Measurements from ENCODE around the gene IL1RAPL2.
"Not testable (repeated sequence)": the region's sequence is repeated elsewhere in the genome, so short reads cannot be mapped to it uniquely, and the experiment has no call there.

The IL1RAPL2 gene

GRCh38 chrX:104863466-104863865, 297.5 kb downstream of the IL1RAPL2 start:
- no peak for DNase-seq

GRCh38 chrX:104864296-104864695, 298.3 kb downstream of the IL1RAPL2 start:
- DNase-seq = no peak

- DNase-seq = no peak
Observed at GRCh38 chrX:104877504-104877903, 311.5 kb downstream of the IL1RAPL2 start.

GRCh38 chrX:104902070-104902469, 336.1 kb downstream of the IL1RAPL2 start:
- no peak for DNase-seq

- DNase-seq = peak; percentile 3
Observed at GRCh38 chrX:104909694-104910093, 343.7 kb downstream of the IL1RAPL2 start.

- DNase-seq = no peak
Observed at GRCh38 chrX:104913348-104913747, 347.3 kb downstream of the IL1RAPL2 start.

- DNase-seq = not testable (repeated sequence)
Observed at GRCh38 chrX:104914686-104915085, 348.7 kb downstream of the IL1RAPL2 start.

- no peak for DNase-seq
Observed at GRCh38 chrX:104918122-104918521, 352.1 kb downstream of the IL1RAPL2 start.

GRCh38 chrX:104921584-104922205, 355.7 kb downstream of the IL1RAPL2 start:
- DNase-seq = no peak

- peak; percentile 38 for DNase-seq
Observed at GRCh38 chrX:104922206-104922621, 356.2 kb downstream of the IL1RAPL2 start.

GRCh38 chrX:104929324-104929723, 363.3 kb downstream of the IL1RAPL2 start:
- DNase-seq = no peak

- no peak for DNase-seq
Observed at GRCh38 chrX:104935581-104935980, 369.6 kb downstream of the IL1RAPL2 start.

GRCh38 chrX:104953251-104953650, 387.3 kb downstream of the IL1RAPL2 start:
- no peak for DNase-seq

- DNase-seq = no peak
Observed at GRCh38 chrX:104961926-104962325, 395.9 kb downstream of the IL1RAPL2 start.

- no peak for DNase-seq
Observed at GRCh38 chrX:104968241-104968640, 402.2 kb downstream of the IL1RAPL2 start.

GRCh38 chrX:104972737-104973136, 406.7 kb downstream of the IL1RAPL2 start:
- DNase-seq = no peak

- DNase-seq = no peak
Observed at GRCh38 chrX:104987063-104987462, 421.1 kb downstream of the IL1RAPL2 start.

GRCh38 chrX:104988038-104988437, 422.0 kb downstream of the IL1RAPL2 start:
- DNase-seq = no peak

- DNase-seq = no peak
Observed at GRCh38 chrX:104995546-104995945, 429.5 kb downstream of the IL1RAPL2 start.

- DNase-seq = no peak
Observed at GRCh38 chrX:105006103-105006502, 440.1 kb downstream of the IL1RAPL2 start.

GRCh38 chrX:105006996-105007395, 441.0 kb downstream of the IL1RAPL2 start:
- DNase-seq = no peak

- no peak for DNase-seq
Observed at GRCh38 chrX:105013719-105014118, 447.7 kb downstream of the IL1RAPL2 start.

GRCh38 chrX:105017641-105018040, 451.6 kb downstream of the IL1RAPL2 start:
- no peak for DNase-seq

- no peak for DNase-seq
Observed at GRCh38 chrX:105018865-105019264, 452.9 kb downstream of the IL1RAPL2 start.

- not testable (repeated sequence) for DNase-seq
Observed at GRCh38 chrX:105028962-105029361, 463.0 kb downstream of the IL1RAPL2 start.
